ENCODE data around the gene RELL2.

Gene RELL2

DNA sequence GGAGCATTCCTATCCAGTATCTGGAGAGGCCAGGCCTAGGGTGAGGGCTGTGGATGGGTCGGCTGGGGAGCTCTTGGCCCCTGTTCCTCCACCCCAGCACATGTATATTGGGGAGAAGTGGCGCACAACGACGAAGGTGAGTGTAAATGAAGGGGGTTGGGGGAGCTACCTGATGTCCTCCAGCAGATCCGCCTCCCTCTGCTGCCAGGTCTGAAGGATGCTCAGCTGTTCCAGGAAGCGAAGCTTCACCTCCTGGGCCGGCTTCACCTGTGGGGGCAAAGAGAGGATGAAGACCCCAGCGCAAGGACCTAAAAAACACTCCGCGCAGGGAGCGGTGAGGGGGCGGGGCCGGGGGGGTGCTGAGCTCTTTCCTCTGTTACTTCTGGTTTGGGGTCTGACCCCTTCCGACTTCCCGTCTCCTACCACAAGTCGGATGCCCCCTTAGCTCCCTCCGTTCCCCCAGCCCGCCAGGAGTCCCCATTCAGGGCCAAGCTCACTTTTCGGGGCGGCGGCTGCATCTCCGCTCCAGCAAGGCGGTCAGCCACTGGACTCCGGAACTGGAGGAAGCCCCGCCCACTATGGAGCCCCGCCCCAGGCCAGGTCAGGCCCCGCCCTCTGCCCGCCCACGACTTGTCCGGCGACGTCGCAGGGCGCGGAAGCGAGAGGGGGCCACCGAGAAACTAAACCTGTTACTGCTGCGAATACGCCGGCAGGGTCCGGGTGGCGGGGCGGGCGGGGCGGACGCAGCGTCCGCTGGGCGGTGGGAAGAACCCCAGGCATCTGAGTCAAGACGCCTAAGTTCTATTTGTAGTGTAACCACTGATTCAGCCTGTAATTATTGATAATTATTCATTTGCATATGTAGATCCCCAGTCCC, 14.3 kb downstream of the RELL2 start, which contains the start of gene FCHSD1:
Gene FCHSD1 (minus strand): TSS at position 568 of the 877 bp plus-strand sequence. CDS start 50 bp downstream, at position 518.
- DNase-seq, result no peak

DNA sequence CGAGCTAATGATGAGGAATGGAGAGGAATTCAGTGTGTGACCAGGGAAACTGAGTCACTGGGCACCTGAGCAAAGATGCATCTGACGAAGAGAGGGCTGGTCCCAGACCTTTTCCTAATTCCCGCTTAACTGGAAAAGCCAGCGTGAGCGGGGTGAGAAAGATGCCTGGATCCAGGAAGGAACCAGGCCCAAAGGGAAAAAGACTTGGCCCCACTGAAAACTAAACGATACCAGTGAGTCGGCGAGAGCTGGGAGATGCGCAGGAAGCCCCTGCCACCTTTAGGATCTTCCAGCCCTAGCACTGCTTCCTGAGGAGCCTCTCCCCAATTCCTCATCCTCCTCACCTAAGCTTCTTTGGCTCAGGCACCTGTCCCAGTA, 14.9 kb downstream of the RELL2 start:
- no peak for DNase-seq

- no peak for DNase-seq
Observed at GRCh38 chr5:141654298-141654697, 17.5 kb downstream of the RELL2 start.

DNA sequence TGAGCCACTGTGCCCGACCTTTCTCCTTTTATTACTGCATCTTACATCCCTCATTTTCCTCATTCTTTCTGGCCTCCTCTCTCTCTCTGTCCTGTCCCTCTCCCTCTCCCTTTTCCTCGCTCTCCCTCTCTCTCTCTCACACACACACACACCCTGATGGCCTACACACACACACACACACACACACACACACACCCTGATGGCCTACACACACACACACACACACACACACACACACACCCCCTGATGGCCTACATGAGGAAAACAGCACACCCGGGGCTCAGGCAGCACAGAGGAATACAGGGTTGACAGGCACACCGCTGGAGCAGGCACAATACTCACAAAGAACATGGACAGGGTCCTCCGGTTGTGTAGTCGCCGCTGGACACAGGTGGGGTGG, 18.2 kb downstream of the RELL2 start:
- DNase-seq, result no peak

DNA sequence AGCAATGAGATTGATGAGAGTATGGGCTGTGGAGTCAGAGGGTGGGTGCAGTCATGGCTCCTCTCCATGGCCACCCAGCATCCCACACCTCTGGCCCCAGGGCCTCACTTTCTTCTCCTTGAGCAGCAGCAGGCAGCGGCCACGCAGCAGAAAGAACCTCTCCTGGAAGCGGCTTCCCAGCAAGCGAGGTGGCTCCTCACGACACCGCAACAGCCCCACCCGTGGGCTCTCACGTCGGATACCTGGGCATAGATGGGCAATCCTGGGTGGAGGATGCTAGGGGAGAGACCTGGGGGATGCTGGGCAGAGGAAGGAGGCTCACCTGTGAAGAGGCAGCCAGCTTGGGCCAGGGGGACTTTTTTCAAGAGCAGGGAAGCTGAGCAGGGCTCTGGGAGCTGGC, 19.6 kb downstream of the RELL2 start:
- no peak for DNase-seq

GRCh38 chr5:141657404-141657803, 20.6 kb downstream of the RELL2 start:
- DNase-seq, result no peak

DNA sequence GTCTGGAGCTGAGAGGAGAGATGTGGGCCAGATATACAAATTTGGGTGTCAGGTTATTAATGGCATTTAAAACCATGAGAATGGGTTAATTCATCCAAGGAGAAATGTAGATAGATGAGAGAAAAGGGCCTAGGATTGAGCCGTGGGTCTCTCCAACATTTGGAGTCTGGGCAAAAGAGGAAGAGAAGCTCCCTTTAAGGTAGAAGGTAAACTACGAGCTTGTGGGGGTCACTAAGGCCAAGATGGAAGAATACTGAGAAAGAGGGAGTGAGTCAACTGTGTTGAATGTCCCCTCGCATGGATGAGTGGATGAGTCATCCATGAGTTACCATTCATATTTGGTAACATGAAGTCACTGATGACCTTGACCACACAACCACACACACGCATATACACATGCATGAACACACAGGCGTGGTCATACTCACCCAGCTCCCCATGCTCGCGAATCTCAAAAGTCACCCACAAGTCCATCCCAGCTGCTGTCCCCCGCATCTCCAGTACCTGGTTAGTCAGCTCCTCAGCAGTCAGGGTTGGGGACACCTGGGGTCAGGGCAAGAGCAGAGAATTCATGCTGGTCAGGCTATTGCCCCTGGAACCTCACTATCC, 21.2 kb downstream of the RELL2 start:
- no peak for DNase-seq

DNA sequence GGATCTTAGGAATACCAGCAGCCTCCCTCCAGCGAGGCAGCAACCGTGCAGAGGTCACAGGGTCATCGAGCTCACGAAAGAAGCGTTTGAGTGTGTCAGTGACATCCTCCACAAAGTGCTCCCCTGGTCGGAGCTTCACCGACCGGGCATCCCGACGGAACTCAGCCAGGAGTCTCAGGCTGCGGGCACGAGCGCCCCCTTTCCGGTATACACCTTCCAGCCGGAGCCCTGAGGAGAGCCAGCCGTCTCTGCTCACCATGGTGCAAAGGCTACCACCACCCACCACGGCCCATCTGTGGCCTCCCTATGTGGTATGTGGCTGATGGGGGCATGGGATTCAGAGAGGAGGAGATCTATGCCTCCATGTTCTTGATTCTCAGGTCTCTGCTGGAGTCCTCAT, 25.2 kb downstream of the RELL2 start:
- DNase-seq, result no peak

- DNase-seq, result no peak
Observed at GRCh38 chr5:141663506-141663905, 26.7 kb downstream of the RELL2 start.

DNA sequence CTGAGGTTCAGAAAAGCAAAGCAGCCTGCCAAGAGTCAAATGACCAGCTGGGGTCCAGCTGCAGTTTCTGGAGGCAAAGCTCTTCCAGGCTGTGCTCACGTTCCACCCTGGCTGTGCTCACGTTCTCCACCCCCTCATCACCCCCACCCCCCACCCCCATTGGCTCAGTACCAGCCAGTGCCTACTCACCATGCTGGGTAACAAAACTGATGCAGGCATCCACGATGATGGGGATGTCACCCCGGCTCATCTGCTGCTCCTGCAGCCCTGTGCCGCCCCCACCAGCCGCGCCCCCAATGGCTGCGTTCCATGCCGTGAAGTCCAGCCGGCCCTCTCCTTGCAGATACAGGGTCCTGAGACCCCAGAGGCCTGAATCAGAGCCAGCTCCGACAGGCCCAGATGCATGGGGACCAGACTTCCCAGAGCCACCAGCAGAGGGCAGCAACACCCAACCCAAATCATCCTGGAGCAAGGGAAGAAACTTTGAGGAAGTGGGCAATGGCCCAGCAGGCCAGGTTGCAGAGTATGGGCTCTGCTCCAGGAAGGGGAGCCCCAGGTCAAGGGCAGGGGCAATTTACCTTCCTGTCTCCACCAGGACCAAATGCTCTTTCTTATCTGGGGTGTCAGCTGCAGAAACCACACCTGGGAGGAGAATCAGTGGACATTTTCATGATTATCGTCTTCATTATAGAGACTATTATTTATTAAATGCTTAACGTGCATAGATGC, 28.1 kb downstream of the RELL2 start:
- DNase-seq, result no peak

DNA sequence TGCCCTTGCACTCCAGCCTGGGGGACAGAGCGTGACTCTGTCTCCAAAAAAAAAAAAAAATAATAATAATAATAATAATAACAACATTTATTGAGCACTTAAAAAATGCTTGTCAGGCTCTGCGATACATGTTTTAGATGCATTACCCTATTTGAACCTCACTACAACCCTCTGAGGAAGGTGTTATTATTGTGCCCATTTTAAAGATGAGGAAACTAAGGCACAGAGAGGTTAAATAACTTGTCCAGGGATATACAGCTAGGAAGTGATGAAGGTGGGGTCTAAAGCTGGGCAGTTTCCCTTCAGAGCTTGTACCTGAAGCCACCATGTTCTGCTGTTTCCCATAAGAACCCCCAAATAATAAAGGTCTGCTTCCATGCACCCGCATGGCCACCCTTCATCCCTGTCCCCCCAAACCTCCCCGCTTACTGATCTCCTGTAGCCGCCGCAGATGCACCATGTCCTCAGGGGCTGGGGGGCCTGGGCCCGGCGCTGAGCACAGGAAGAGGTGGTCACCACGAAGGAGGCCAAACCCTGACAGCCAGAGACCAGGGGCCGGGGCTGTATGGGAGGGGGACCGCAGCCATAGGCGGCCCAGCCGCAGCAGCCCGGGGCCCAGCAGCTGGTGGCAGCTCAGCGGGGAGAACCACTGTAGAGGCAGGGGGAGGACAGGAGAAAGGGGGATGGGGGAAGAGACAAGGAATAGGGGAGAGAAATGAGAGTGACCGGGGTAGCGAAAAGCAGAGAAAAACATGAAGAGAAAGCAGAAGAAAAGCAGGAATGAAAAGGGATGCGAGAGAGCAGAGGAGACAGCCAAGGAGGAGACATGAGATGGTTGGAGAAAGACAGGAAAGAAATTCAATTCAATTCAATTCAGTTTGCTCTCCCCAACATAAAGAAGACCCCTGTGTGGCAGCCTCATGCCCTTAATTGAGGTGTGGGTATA, 29.5 kb downstream of the RELL2 start:
- no peak for DNase-seq

GRCh38 chr5:141668601-141669265, 31.9 kb downstream of the RELL2 start:
- no peak for DNase-seq

DNA sequence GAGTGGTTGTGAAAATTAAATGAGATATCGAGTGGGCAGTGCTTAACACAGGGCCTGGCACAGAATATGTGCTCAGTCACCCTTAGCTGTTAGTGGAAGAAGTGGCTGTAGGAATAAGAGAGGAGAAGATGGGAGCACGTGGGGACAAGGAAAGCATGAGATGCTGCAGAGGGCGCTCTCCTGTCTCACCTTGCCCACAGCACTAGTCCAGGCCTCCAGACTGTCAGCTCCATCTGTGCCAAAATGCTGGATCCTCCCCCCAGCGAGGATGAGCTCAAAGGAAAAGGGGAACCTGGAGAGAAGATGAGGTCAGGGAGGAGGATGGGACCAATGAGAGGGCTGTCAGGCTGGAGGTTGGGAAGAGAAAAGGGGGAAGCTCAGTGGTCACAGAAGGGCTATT, 32.7 kb downstream of the RELL2 start:
- no peak for DNase-seq

GRCh38 chr5:141672071-141672840, 35.5 kb downstream of the RELL2 start:
- no peak for DNase-seq

DNA sequence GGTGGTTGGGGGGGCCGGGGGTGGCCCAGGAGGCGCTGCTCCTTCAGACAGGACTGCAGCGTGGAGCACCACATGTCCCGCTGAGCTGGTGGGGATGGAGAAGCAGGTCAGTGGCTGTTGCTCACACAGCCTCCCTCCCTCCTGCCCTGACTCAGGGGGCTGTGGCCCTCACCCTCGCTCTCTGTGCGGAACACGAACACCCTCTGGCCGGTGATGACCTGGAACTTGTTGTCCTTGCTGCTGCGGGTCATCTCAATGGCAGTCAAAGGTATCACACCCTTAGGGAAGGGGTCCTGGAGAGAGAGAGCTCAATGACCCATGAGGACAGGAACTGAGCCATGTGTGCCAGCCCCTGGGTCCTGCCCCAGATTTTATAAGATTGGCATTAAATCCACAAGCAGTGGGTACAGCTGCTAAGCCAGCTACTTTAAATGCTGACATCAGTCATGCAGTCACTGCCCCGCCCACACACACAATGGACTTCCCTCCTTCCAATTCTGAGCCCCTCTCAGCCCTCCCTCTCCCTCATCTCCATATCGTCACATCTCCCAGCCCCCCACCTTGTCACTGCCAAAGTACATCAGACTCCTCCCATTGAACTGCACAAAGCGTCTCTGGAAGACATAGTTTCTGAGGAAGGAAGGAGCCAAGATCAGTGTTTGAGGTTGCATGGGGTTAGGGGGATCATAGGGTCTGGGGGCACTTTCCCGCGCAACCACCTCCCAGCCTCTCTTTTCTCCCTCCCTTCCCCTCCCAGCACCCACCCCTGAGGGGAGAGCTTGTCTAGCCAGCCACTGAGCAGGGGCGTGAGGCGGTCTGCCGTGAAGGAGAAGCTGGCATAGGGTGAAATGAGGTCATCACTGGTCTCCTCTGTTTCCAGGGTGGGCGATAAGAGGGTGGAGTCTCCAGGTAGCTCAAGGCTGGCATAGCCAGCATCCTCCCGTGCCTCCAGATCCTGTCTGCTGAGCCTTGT, 36.3 kb downstream of the RELL2 start:
- no peak for DNase-seq

GRCh38 chr5:141674747-141675146, 38.0 kb downstream of the RELL2 start:
- no peak for DNase-seq

GRCh38 chr5:141675672-141676071, 38.9 kb downstream of the RELL2 start:
- no peak for DNase-seq

DNA sequence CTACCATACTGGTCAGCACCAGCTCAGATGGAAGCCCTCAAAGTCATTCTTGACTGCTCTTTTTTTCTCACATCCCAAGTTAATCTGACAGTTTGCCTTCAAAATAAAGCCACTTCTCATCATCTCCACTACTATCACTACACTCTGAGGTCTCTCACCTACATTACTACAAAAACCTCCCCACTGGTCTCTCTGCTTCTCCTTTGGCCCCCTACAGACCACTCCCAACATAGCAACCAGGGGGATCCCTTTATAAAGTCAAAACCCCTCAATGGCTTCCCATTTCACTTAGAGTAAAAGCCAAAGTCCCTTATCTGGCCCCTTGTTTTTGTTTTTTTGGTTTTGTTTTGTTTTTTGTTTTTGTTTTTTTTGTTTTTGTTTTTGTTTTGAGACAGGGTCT, 40.6 kb downstream of the RELL2 start:
- no peak for DNase-seq

DNA sequence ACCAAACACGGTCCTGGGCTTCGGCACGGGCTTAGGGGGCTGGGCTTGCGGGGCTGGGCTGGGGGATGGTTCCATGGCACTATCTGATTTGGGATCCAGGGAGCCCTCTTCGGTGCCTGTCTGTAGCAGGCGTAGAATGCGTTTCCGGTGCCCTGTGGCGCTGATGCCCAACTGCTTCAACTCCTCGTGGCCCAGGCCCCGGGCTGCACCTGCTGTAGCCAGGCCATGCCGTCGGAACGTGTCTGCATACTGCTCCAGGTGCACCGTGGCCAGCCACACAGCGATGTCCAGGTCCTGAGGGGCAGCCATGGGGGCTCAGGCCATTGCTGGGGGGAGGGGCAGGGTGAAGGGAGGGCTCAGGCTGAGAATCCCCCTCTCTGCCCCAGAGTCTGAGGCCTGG, 43.4 kb downstream of the RELL2 start:
- no peak for DNase-seq

GRCh38 chr5:141680751-141681201, 44.0 kb downstream of the RELL2 start:
- no peak for DNase-seq
